Suprapubic skin (tissue), 4 donors: ENCODE data around the gene MCF2L. TPM values are rescaled to one million over a fixed set of nuclear protein-coding genes. Genes with fewer than 3 reads are reported as not detected.

Experiments used
- DNase-seq, 2 donors: peaks; one replicate each; pipeline ENCODE4 v3.0.0-alpha.2; 2019; ENCODE audit warnings: low spot score in 2 of 2
- H3K27ac ChIP-seq: fragments of 200-600 bp; sonication (generic); one replicate; pipeline ENCODE4 v1.5.1; 2019
- H3K27me3 ChIP-seq: fragments of 200-600 bp; sonication (generic); one replicate; pipeline ENCODE4 v1.5.1; 2019
- H3K36me3 ChIP-seq: fragments of 200-600 bp; sonication (generic); one replicate; pipeline ENCODE4 v1.5.1; 2019
- H3K4me1 ChIP-seq: fragments of 200-600 bp; sonication (generic); one replicate; pipeline ENCODE4 v1.5.1; 2019
- H3K4me3 ChIP-seq: fragments of 200-600 bp; sonication (generic); one replicate; pipeline ENCODE4 v1.5.1; 2019; ENCODE audit warnings: mild to moderate bottlenecking
- H3K9me3 ChIP-seq: fragments of 200-600 bp; sonication (generic); one replicate; pipeline ENCODE4 v1.5.1; 2019
- EP300 ChIP-seq: sonication (generic); formaldehyde crosslinking; IDR thresholded peaks from one replicate; pipeline ENCODE4 v1.6.1; 2017; ENCODE audit warnings: antibody characterized with exemption
- POLR2A ChIP-seq, 2 donors: fragments of 450-650 bp; IDR thresholded peaks; one replicate each; pipeline ENCODE4 v1.6.1; 2017; ENCODE audit warnings: antibody characterized with exemption in 2 of 2, mild to moderate bottlenecking in 2 of 2, moderate library complexity in 2 of 2
- POLR2AphosphoS5 ChIP-seq, 3 donors: sonication (generic); formaldehyde crosslinking; IDR thresholded peaks; one replicate each; pipeline ENCODE4 v1.6.1; 2017; ENCODE audit warnings: antibody characterized with exemption in 3 of 3
- WGBS: methylation state at CpG from one replicate; pipeline ENCODE4 v1.1.5; 2018; 5-methylcytosine and 5-hydroxymethylcytosine counted together
- total RNA-seq, 4 donors: library from RNA; depleted of rRNA; stranded (reverse); fragments of >200 nt; gene quantifications; one replicate each; pipeline ENCODE4 v1.1.0, GENCODE V29; 2016
- TF ChIP-seq, protein P1 (sequence below), 2 donors: fragments of 200-600 bp in 1 of 2; fragments of 450-650 bp in 1 of 2; sonication (generic) in 1 of 2; IDR thresholded peaks; one replicate each; pipeline ENCODE4 v1.5.1; 2016 to 2019; ENCODE audit warnings: antibody characterized with exemption in 2 of 2, mild to moderate bottlenecking in 1 of 2, moderate library complexity in 1 of 2

The MCF2L gene
- total RNA-seq, 4 donors from 2014 or later: 25.4 to 144 (median 50.0) TPM

GRCh38 chr13:112931028-112931934 is 37.7 kb upstream of the MCF2L start:
- TF ChIP-seq EP300 (no peak), POLR2AphosphoS5 (IDR thresholded peaks at IDR 0.05) (no peak), POLR2A (IDR thresholded peaks at IDR 0.05) (no peak)
- TF ChIP-seq, protein P1, sequence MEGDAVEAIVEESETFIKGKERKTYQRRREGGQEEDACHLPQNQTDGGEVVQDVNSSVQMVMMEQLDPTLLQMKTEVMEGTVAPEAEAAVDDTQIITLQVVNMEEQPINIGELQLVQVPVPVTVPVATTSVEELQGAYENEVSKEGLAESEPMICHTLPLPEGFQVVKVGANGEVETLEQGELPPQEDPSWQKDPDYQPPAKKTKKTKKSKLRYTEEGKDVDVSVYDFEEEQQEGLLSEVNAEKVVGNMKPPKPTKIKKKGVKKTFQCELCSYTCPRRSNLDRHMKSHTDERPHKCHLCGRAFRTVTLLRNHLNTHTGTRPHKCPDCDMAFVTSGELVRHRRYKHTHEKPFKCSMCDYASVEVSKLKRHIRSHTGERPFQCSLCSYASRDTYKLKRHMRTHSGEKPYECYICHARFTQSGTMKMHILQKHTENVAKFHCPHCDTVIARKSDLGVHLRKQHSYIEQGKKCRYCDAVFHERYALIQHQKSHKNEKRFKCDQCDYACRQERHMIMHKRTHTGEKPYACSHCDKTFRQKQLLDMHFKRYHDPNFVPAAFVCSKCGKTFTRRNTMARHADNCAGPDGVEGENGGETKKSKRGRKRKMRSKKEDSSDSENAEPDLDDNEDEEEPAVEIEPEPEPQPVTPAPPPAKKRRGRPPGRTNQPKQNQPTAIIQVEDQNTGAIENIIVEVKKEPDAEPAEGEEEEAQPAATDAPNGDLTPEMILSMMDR (IDR thresholded peaks at IDR 0.05): peak in 1 of 2 donors; percentile 61
- peaks cover 12% of the 10 kb centered on the region for H3K4me1 ChIP-seq
- peak overlapping the region; percentile 18 for H3K27ac ChIP-seq
- H3K36me3 ChIP-seq: no peaks in the 10 kb centered on the region
- WGBS: 46% methylated on average over 19 of the region's 32 CpGs
- H3K4me3 ChIP-seq: peak overlapping the region; percentile 3
- no peaks in the 10 kb centered on the region for H3K9me3 ChIP-seq
- peaks cover 12% of the 10 kb centered on the region for H3K27me3 ChIP-seq
- no peak for DNase-seq

DNA sequence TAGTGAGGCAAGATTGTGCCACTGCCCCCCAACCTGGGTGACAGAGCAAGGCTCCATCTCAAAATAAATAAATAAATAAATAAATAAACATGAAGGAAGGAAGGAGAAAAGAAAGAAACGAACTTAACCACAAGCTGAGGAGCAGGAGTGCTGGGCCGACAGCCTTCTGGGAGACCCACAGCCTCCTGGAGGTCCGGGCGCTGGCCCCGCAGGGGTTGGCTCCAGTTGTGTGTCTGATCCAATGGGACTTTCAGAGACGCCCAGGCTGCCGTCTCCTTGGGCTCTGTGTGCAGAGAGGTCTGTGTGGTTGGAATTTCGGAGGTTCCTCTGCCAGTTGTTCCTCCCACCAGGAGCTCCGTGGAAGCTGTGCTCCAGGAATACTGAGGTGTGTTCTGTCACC is 36.0 kb upstream of the MCF2L start:
- H3K27me3 ChIP-seq: peaks cover 12% of the 10 kb centered on the region
- WGBS: 73% methylated on average over 9 of the region's 9 CpGs
- no peak overlapping the region for H3K4me3 ChIP-seq
- H3K36me3 ChIP-seq: no peaks in the 10 kb centered on the region
- DNase-seq: no peak
- peaks cover 12% of the 10 kb centered on the region for H3K4me1 ChIP-seq
- TF ChIP-seq EP300 (no peak), POLR2A (IDR thresholded peaks at IDR 0.05) (no peak), POLR2AphosphoS5 (IDR thresholded peaks at IDR 0.05) (no peak)
- TF ChIP-seq, protein P1 (IDR thresholded peaks at IDR 0.05): no peak
- no peak overlapping the region for H3K27ac ChIP-seq
- H3K9me3 ChIP-seq: no peaks in the 10 kb centered on the region

GRCh38 chr13:112933649-112934048 is 35.4 kb upstream of the MCF2L start:
- Histone ChIP-seq H3K4me1 (peaks cover 12% of the 10 kb centered on the region), H3K36me3 (no peaks in the 10 kb centered on the region), H3K27ac (no peak overlapping the region), H3K27me3 (peaks cover 12% of the 10 kb centered on the region), H3K9me3 (no peaks in the 10 kb centered on the region), H3K4me3 (no peak overlapping the region)
- TF ChIP-seq EP300 (no peak), POLR2AphosphoS5 (IDR thresholded peaks at IDR 0.05) (no peak), POLR2A (IDR thresholded peaks at IDR 0.05) (no peak)
- TF ChIP-seq, protein P1 (IDR thresholded peaks at IDR 0.05): no peak
- 89% methylated on average over 6 of the region's 7 CpGs for WGBS
- no peak for DNase-seq

DNA sequence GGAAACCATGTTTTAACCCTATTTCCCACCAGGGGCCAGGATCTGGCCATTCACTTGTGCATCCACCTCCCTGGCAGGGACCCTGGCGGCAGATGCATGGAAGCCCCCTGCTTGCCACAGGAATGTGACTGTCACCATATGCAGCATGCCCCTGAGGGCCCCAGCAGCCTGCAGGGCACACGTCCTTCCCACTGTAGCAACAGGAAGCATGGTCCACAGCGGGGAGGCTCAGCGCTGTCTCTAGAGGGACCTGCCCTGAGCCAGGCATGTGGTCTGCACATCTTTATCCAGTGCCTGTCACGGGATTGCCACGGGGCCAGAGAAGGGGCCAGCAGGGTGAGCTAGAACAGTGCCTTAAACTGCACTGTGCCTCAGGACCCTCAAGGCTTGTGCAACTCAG is 34.9 kb upstream of the MCF2L start:
- Histone ChIP-seq H3K9me3 (no peaks in the 10 kb centered on the region), H3K4me1 (peaks cover 7% of the 10 kb centered on the region), H3K27me3 (peaks cover 12% of the 10 kb centered on the region), H3K4me3 (no peak overlapping the region), H3K27ac (no peak overlapping the region), H3K36me3 (no peaks in the 10 kb centered on the region)
- 100% methylated on average over 1 of the region's 6 CpGs for WGBS
- no peak for TF ChIP-seq POLR2A (IDR thresholded peaks at IDR 0.05)
- TF ChIP-seq, protein P1 (IDR thresholded peaks at IDR 0.05): no peak
- no peak for DNase-seq

GRCh38 chr13:112938680-112939079 is 30.3 kb upstream of the MCF2L start:
- H3K27ac ChIP-seq: no peak overlapping the region
- WGBS: 74% methylated on average over 7 of the region's 7 CpGs
- no peaks in the 10 kb centered on the region for H3K36me3 ChIP-seq
- H3K27me3 ChIP-seq: peaks cover 2% of the 10 kb centered on the region
- no peaks in the 10 kb centered on the region for H3K9me3 ChIP-seq
- H3K4me3 ChIP-seq: no peak overlapping the region
- TF ChIP-seq EP300: no peak
- no peak for TF ChIP-seq POLR2AphosphoS5 (IDR thresholded peaks at IDR 0.05)
- no peak for TF ChIP-seq POLR2A (IDR thresholded peaks at IDR 0.05)
- TF ChIP-seq, protein P1 (IDR thresholded peaks at IDR 0.05): no peak
- peak in 1 of 2 donors; percentile 50 for DNase-seq
- H3K4me1 ChIP-seq: peaks cover 10% of the 10 kb centered on the region
